Nephron progenitor cell (in vitro differentiated cells): Measurements from ENCODE around the gene PAPSS1.
"Not testable (repeated sequence)": the region's sequence is repeated elsewhere in the genome, so short reads cannot be mapped to it uniquely, and the experiment has no call there.

Experiments
- DNase-seq: peaks from one replicate; pipeline ENCODE4 v3.0.0; 2021
- H3K27ac Mint-ChIP-seq: 2 replicates; pipeline ENCODE4 v1.8.0; 2021; ENCODE audit warnings: mild to moderate bottlenecking, moderate library complexity, mixed read lengths
- H3K27me3 Mint-ChIP-seq: 2 replicates; pipeline ENCODE4 v1.8.0; 2021; ENCODE audit warnings: mild to moderate bottlenecking, low read depth, mixed read lengths; ENCODE audit not compliant: poor library complexity
- H3K36me3 Mint-ChIP-seq: 2 replicates; pipeline ENCODE4 v1.8.0; 2021; ENCODE audit warnings: low read depth, mixed read lengths
- H3K4me1 Mint-ChIP-seq: 2 replicates; pipeline ENCODE4 v1.8.0; 2021; ENCODE audit warnings: mixed read lengths
- H3K4me3 Mint-ChIP-seq: 2 replicates; pipeline ENCODE4 v1.8.0; 2021; ENCODE audit warnings: mild to moderate bottlenecking, moderate library complexity, mixed read lengths
- H3K9me3 Mint-ChIP-seq: 2 replicates; pipeline ENCODE4 v1.8.0; 2021; ENCODE audit warnings: mild to moderate bottlenecking, moderate library complexity, mixed read lengths
- TF ChIP-seq, protein P1 (sequence below): fragments of 200-600 bp; sonication (generic); IDR thresholded peaks from 2 replicates; pipeline ENCODE4 v1.5.0; 2021; ENCODE audit warnings: antibody characterized with exemption

PAPSS1 gene

DNA sequence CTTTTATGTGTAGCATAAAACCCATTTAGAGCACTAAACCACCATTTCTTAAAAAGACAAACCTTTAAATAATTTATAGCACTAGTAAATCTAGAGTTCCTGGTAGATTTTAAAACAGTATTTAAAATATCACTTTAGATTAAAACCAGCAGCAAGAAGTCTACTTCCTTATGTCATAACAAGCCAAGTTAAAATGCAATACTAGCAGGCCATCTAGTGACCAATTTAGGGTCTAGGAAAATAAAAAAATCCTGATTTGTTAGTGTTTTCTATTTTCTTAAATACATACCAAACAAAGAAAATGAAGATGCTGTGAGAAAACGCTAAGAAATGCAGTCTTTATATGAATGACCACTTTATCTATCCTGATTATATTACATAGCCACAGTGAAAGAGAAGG is 53.9 kb downstream of the PAPSS1 start:
- H3K4me1 Mint-ChIP-seq: no peaks in the 10 kb centered on the region
- peaks cover 13% of the 10 kb centered on the region for H3K36me3 Mint-ChIP-seq
- no peaks in the 10 kb centered on the region for H3K27me3 Mint-ChIP-seq
- no peak overlapping the region for H3K27ac Mint-ChIP-seq
- DNase-seq: no peak
- TF ChIP-seq, protein P1, sequence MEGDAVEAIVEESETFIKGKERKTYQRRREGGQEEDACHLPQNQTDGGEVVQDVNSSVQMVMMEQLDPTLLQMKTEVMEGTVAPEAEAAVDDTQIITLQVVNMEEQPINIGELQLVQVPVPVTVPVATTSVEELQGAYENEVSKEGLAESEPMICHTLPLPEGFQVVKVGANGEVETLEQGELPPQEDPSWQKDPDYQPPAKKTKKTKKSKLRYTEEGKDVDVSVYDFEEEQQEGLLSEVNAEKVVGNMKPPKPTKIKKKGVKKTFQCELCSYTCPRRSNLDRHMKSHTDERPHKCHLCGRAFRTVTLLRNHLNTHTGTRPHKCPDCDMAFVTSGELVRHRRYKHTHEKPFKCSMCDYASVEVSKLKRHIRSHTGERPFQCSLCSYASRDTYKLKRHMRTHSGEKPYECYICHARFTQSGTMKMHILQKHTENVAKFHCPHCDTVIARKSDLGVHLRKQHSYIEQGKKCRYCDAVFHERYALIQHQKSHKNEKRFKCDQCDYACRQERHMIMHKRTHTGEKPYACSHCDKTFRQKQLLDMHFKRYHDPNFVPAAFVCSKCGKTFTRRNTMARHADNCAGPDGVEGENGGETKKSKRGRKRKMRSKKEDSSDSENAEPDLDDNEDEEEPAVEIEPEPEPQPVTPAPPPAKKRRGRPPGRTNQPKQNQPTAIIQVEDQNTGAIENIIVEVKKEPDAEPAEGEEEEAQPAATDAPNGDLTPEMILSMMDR: peak; percentile 21
- no peak overlapping the region for H3K4me3 Mint-ChIP-seq
- H3K9me3 Mint-ChIP-seq: no peaks in the 10 kb centered on the region

DNA sequence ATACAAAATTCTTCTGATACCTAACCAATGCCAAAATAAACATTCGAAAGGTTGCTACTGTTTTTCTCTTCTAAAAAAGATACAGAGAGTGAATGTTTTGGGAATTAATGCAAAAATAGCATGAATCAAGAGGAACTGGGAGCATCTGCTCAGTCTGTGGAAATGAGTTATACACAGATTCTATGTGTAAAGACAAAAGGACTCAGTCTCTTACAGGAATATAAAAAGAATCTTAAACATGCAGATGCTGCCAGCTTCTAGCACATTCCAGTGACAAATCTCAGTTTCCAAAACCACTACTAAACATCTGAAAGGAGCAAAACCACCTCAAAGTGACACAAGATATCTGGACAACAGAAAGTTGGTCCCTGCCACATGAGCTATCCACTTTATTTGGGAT is 55.0 kb downstream of the PAPSS1 start:
- Mint-ChIP-seq H3K4me1 (no peaks in the 10 kb centered on the region), H3K27me3 (no peaks in the 10 kb centered on the region), H3K4me3 (no peak overlapping the region), H3K36me3 (peaks cover 4% of the 10 kb centered on the region), H3K9me3 (no peaks in the 10 kb centered on the region), H3K27ac (no peak overlapping the region)
- no peak for DNase-seq
- TF ChIP-seq, protein P1: no peak

DNA sequence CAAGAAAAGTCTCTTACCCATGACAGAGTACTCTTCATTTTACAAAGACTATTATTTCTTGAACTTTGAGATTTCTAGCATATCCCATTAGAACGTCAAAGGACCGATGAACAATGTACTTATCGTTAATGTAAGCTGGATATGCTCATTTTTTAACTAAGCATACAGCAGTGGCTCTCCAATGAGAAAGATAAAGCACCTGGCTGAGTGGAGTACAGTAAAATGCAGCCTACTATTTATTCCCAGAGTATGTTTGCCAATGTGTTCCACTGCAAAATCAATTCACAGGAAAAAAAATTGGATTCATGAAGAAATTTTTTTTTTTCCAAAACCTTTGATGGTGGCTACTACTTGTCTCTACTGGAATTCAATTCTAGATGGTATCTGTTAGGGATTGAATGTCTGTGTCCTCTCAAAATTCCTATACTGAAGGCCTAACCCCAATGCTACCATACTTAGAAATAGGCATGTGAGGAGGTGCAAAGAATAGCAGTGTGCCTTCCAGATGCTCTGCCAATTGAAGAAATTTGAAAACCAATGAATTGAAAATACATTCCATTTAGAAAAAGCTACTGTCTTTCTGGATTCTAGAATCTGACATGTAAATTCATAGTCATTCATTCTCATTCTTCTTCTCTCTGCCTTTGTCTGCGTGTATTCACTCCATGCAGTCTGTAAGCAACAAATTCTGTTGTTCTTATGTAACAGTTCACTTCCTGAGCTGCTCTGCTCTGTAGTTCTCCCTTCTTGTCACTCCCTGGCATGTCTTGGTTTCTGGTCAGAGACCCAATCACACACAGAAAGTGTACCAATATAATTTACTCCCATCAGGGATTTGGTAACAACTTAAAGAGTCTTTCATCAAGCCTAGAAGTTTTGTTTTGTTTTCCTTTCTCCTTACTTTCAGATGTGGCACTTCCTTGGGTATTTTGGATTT is 61.4 kb downstream of the PAPSS1 start:
- H3K4me3 Mint-ChIP-seq: no peak overlapping the region
- TF ChIP-seq, protein P1: no peak
- no peak for DNase-seq
- H3K36me3 Mint-ChIP-seq: peaks cover 26% of the 10 kb centered on the region
- H3K27ac Mint-ChIP-seq: peak overlapping the region; percentile 71
- H3K4me1 Mint-ChIP-seq: peaks cover 10% of the 10 kb centered on the region
- no peaks in the 10 kb centered on the region for H3K9me3 Mint-ChIP-seq
- H3K27me3 Mint-ChIP-seq: no peaks in the 10 kb centered on the region

DNA sequence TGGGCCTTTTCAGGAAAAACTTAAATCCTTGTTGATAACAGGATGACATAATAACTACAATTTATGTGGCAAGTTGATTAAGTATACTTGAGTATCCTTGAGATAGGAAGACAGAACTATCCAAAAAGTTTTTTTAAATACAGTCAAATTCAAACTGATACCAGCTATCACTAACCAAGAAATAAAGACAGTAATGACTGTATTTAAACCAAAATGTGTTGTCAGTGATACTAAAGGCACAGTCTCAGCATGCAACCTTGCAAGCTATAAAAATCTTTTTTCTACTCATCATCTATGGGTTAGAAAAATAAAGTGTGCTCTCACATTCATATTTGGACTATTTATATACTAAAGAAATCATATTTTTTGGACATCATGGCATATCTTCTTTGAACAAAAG is 64.7 kb downstream of the PAPSS1 start:
- peaks cover 42% of the 10 kb centered on the region for H3K36me3 Mint-ChIP-seq
- no peaks in the 10 kb centered on the region for H3K9me3 Mint-ChIP-seq
- TF ChIP-seq, protein P1: no peak
- H3K4me3 Mint-ChIP-seq: no peak overlapping the region
- no peak for DNase-seq
- no peaks in the 10 kb centered on the region for H3K27me3 Mint-ChIP-seq
- no peak overlapping the region for H3K27ac Mint-ChIP-seq
- H3K4me1 Mint-ChIP-seq: peaks cover 10% of the 10 kb centered on the region

DNA sequence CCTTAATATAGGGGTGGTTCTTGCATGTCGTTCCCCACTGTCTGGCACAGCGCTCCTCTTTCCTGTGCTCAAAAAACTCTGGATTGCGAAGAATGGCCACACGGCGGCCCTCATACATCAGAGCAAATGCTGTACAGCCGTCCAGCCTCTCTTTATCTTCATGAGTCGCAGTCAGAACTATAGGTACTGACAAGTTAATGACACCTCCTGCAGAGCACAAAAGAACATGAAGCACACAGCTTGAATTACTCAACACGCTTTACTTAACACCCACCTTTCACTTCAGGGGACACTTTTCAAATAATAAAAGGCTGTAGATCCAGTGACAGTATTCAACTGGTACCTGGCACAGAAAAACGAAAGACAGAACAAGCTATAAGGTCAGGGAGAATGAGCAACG is 65.3 kb downstream of the PAPSS1 start:
- H3K4me1 Mint-ChIP-seq: peaks cover 10% of the 10 kb centered on the region
- no peaks in the 10 kb centered on the region for H3K9me3 Mint-ChIP-seq
- H3K4me3 Mint-ChIP-seq: no peak overlapping the region
- peak overlapping the region; percentile 62 for H3K27ac Mint-ChIP-seq
- peaks cover 42% of the 10 kb centered on the region for H3K36me3 Mint-ChIP-seq
- TF ChIP-seq, protein P1: no peak
- peak; percentile 2 for DNase-seq
- no peaks in the 10 kb centered on the region for H3K27me3 Mint-ChIP-seq

DNA sequence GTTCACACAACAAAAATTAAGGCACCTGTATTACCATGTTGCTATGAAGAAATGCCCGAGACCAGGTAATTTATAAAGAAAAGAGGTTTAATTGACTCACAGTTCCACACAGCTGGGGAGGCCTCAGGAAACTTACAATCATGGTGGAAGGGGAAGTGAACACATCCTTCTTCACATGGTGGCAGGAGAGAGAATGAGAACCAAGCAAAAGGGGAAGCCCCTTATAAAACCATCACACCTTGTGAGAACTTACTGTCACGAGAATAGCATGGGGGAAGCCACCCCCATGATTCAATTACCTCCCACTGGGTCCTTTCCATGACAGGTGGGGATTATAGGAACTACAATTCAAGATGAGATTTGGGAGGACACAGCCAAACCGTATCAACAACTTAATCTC is 68.6 kb downstream of the PAPSS1 start:
- not testable (repeated sequence) for H3K27me3 Mint-ChIP-seq, H3K9me3 Mint-ChIP-seq, H3K27ac Mint-ChIP-seq, DNase-seq, H3K4me3 Mint-ChIP-seq
- peaks cover 20% of the 10 kb centered on the region for H3K4me1 Mint-ChIP-seq
- peaks cover 56% of the 10 kb centered on the region for H3K36me3 Mint-ChIP-seq
